Right atrium auricular region (tissue), 2 donors: Measurements from ENCODE around the gene RBM26. TPM values are rescaled to one million over a fixed set of nuclear protein-coding genes. Genes with fewer than 3 reads are reported as not detected.

ENCODE experiments used
- DNase-seq: peaks from one replicate; pipeline ENCODE4 v3.0.0-alpha.2; 2019; ENCODE audit warnings: low spot score
- H3K27ac ChIP-seq, 2 donors: fragments of 200-600 bp; sonication (generic); 1 replicate in 1 of 2; 2 replicates in 1 of 2; pipeline ENCODE4 v1.5.1; 2016 to 2019
- H3K27me3 ChIP-seq, 2 donors: fragments of 200-600 bp; sonication (generic); one replicate each; pipeline versions ENCODE4 v1.5.1 to v1.6.0; 2017 to 2019
- H3K36me3 ChIP-seq: fragments of 200-600 bp; sonication (generic); one replicate; pipeline ENCODE4 v1.5.1; 2016
- H3K4me1 ChIP-seq, 2 donors: fragments of 200-600 bp; sonication (generic); one replicate each; pipeline versions ENCODE4 v1.5.1 to v1.6.0; 2017 to 2019
- H3K4me3 ChIP-seq, 2 donors: fragments of 200-600 bp; sonication (generic); 1 replicate in 1 of 2; 2 replicates in 1 of 2; pipeline ENCODE4 v1.5.1; 2017 to 2019; ENCODE audit warnings: mild to moderate bottlenecking in 1 of 2, moderate library complexity in 1 of 2
- H3K9me3 ChIP-seq, 2 donors: fragments of 200-600 bp; sonication (generic); one replicate each; pipeline ENCODE4 v1.5.1; 2019
- total RNA-seq, 2 donors: library from RNA; depleted of rRNA; stranded (reverse); fragments of >200 nt; gene quantifications; one replicate each; pipeline ENCODE4 v1.1.0, GENCODE V29; 2016
- TF ChIP-seq, protein P1 (sequence below), 2 donors: fragments of 200-600 bp; sonication (generic); IDR thresholded peaks; one replicate each; pipeline ENCODE4 v1.5.1; 2019; ENCODE audit warnings: antibody characterized with exemption in 2 of 2

RBM26 gene
- total RNA-seq, 2 donors from 2014 or later: 19.0 to 19.1 TPM

DNA sequence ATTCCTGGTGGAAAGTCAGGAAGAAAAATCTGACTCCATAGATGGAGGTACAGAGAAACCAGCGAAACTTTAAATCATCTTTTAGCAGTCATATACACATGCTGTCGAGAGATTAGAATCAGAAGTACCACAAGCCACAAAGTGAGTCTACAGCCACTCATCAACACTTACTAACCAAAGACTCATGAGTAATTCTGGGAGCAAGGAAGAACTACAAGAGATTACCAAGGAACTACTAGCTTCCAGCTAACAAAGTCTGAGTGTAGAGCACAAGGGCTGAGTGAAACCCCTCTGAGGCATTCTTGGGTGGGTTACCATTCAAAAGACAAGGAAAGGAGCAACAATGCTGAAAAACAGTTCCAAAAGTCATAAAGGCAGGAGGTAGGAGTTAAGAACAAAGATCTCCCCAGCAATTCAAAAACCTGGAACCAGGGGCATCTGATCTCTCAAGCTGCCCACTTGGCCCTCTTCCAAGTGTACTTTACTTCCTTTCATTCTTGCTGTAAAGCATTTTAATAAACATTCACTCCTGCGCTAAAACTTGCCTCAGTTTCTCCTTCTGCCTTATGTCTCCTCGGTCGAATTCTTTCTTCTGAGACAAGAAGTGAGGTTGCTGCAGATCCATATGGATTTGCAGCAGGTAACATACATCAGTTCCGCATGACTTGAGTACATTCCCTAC, 13.0 kb downstream of the RBM26 start:
- DNase-seq: no peak
- TF ChIP-seq, protein P1, sequence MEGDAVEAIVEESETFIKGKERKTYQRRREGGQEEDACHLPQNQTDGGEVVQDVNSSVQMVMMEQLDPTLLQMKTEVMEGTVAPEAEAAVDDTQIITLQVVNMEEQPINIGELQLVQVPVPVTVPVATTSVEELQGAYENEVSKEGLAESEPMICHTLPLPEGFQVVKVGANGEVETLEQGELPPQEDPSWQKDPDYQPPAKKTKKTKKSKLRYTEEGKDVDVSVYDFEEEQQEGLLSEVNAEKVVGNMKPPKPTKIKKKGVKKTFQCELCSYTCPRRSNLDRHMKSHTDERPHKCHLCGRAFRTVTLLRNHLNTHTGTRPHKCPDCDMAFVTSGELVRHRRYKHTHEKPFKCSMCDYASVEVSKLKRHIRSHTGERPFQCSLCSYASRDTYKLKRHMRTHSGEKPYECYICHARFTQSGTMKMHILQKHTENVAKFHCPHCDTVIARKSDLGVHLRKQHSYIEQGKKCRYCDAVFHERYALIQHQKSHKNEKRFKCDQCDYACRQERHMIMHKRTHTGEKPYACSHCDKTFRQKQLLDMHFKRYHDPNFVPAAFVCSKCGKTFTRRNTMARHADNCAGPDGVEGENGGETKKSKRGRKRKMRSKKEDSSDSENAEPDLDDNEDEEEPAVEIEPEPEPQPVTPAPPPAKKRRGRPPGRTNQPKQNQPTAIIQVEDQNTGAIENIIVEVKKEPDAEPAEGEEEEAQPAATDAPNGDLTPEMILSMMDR (IDR thresholded peaks at IDR 0.05): no peak
- H3K27ac ChIP-seq: no peak overlapping the region
- no peaks in the 10 kb centered on the region for H3K27me3 ChIP-seq
- H3K36me3 ChIP-seq: peaks cover 5% of the 10 kb centered on the region
- H3K9me3 ChIP-seq: peaks cover 0 to 7% of the 10 kb centered on the region in 2 donors
- no peak overlapping the region for H3K4me3 ChIP-seq
- H3K4me1 ChIP-seq: peaks cover 0 to 15% of the 10 kb centered on the region in 2 donors

DNA sequence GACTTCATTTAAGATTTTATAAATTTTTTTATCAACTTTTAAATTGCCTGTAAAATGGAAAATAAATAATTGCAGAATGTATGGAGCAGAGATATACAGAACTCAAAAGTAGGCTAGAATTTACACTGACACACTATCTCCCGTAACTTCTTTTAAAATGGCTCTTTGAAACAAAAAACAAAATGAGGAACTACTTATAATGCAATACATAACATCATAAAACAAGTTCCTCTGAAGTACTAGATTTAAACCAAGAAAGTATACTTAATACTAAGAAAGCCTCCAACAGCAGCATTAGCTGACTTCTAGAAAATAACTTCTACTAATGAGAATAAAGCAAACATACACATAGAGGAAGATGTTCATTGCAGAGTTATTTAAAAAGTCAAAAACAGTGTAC, 17.0 kb downstream of the RBM26 start:
- DNase-seq: no peak
- TF ChIP-seq, protein P1 (IDR thresholded peaks at IDR 0.05): no peak
- H3K4me3 ChIP-seq: no peak overlapping the region
- peaks cover 0 to 33% of the 10 kb centered on the region in 2 donors for H3K4me1 ChIP-seq
- no peaks in the 10 kb centered on the region for H3K9me3 ChIP-seq
- H3K27me3 ChIP-seq: no peaks in the 10 kb centered on the region
- H3K36me3 ChIP-seq: no peaks in the 10 kb centered on the region
- H3K27ac ChIP-seq: no peak overlapping the region

DNA sequence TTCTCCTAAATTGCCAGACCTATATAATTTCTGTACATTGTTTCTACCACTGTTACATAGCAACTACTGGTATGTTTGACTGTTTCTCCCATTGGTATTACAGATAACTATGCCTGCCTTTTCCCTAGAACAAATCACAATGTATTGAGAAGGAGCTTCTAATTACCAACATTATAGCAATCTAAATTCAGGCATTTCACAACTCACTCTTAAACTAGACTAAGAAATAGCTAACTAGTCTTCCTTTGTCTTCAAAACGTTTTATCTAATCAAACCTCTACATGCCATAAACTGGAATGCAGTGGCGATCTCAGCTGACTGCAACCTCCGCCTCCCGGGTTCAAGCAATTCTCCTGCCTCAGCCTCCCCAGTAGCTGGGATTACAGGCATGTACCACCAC, 18.2 kb downstream of the RBM26 start:
- peaks cover 0 to 22% of the 10 kb centered on the region in 2 donors for H3K4me1 ChIP-seq
- no peak overlapping the region for H3K27ac ChIP-seq
- no peaks in the 10 kb centered on the region for H3K27me3 ChIP-seq
- TF ChIP-seq, protein P1 (IDR thresholded peaks at IDR 0.05): no peak
- no peaks in the 10 kb centered on the region for H3K9me3 ChIP-seq
- no peak overlapping the region for H3K4me3 ChIP-seq
- DNase-seq: no peak
- no peaks in the 10 kb centered on the region for H3K36me3 ChIP-seq

- H3K4me3 ChIP-seq: no peak overlapping the region
- H3K27ac ChIP-seq: peak overlapping the region in 1 of 2 donors; percentile 18
- H3K9me3 ChIP-seq: no peaks in the 10 kb centered on the region
- H3K27me3 ChIP-seq: no peaks in the 10 kb centered on the region
- peaks cover 0 to 25% of the 10 kb centered on the region in 2 donors for H3K4me1 ChIP-seq
- TF ChIP-seq, protein P1 (IDR thresholded peaks at IDR 0.05): no peak
- DNase-seq: no peak
- no peaks in the 10 kb centered on the region for H3K36me3 ChIP-seq
Observed at GRCh38 chr13:79386125-79386826, 19.8 kb downstream of the RBM26 start.

DNA sequence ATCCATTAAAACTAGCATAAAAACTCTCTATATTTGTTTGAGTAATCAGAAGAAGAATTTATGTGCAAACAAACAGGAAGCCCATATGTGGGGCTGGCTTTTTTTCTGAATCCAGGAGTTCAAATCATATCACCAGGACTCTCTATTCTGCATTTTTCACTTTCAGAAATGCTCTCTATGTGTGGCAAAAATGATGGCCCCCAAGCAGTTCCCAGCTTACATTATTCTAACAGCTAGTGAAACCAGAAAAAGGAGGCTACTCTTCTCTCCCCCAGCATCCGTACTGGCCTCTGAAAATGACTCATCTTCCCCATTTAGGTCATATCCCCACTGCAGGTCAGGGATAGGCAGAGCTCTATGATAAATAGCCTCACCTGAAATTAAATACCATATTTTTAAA, 20.4 kb downstream of the RBM26 start:
- Histone ChIP-seq H3K27ac (no peak overlapping the region), H3K4me1 (peaks cover 0 to 25% of the 10 kb centered on the region in 2 donors), H3K4me3 (no peak overlapping the region), H3K27me3 (no peaks in the 10 kb centered on the region), H3K9me3 (no peaks in the 10 kb centered on the region), H3K36me3 (no peaks in the 10 kb centered on the region)
- TF ChIP-seq, protein P1 (IDR thresholded peaks at IDR 0.05): no peak
- no peak for DNase-seq
